ENCODE measurements around the gene ZNF585A. TPM values are rescaled to one million over a fixed set of nuclear protein-coding genes. Genes with fewer than 3 reads are reported as not detected.
"Not testable (repeated sequence)": the region's sequence is repeated elsewhere in the genome, so short reads cannot be mapped to it uniquely, and the experiment has no call there.

Gene ZNF585A
- total RNA-seq, 2 donors from 2014 or later, result 13.8 to 17.5 TPM

GRCh38 chr19:37148214-37148613 is 24.3 kb downstream of the ZNF585A start:
- Mint-ChIP-seq H3K4me3 (no peak overlapping the region), H3K9me3 (peaks cover 19 to 40% of the 10 kb centered on the region in 2 donors)

GRCh38 chr19:37136111-37136510 is 36.4 kb downstream of the ZNF585A start:
- no peaks in the 10 kb centered on the region for H3K27me3 Mint-ChIP-seq (ENCODE audit: low read depth)
- no peak for ATAC-seq (replicated peaks in 1 of 2)
- H3K27ac Mint-ChIP-seq, result no peak overlapping the region
- H3K4me3 Mint-ChIP-seq, result no peak overlapping the region
- H3K36me3 Mint-ChIP-seq (ENCODE audit: insufficient read depth in 2 of 2), result peaks cover 42 to 53% of the 10 kb centered on the region in 2 donors
- H3K4me1 Mint-ChIP-seq (ENCODE audit: low read depth), result no peaks in the 10 kb centered on the region
- peaks cover 31 to 45% of the 10 kb centered on the region in 2 donors for H3K9me3 Mint-ChIP-seq
- DNase-seq, result no peak

More at GRCh38 chr19:37148214-37148613, 24.3 kb downstream of the ZNF585A start:
- DNase-seq, result no peak
- H3K4me1 Mint-ChIP-seq (ENCODE audit: low read depth), result no peaks in the 10 kb centered on the region
- H3K27me3 Mint-ChIP-seq (ENCODE audit: low read depth), result no peaks in the 10 kb centered on the region
- H3K27ac Mint-ChIP-seq, result no peak overlapping the region
- no peak for ATAC-seq (replicated peaks in 1 of 2)
- H3K36me3 Mint-ChIP-seq (ENCODE audit: insufficient read depth in 2 of 2), result peaks cover 35 to 48% of the 10 kb centered on the region in 2 donors

DNA sequence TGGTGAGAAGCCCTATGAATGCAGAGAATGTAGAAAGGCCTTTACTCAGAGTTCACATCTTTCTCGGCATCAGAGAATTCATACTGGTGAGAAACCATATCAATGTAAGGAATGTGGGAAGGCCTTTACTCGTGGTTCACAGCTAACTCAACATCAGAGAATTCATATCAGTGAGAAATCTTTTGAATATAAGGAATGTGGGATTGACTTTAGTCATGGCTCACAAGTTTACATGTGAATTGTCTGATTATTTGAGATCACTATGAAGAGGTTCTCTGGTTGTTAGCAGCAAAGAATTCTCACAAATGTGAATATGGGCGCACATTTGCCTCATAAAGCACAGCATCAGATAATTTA is 43.7 kb downstream of the ZNF585A start:
- H3K9me3 Mint-ChIP-seq, result peaks cover 27 to 47% of the 10 kb centered on the region in 2 donors

DNA sequence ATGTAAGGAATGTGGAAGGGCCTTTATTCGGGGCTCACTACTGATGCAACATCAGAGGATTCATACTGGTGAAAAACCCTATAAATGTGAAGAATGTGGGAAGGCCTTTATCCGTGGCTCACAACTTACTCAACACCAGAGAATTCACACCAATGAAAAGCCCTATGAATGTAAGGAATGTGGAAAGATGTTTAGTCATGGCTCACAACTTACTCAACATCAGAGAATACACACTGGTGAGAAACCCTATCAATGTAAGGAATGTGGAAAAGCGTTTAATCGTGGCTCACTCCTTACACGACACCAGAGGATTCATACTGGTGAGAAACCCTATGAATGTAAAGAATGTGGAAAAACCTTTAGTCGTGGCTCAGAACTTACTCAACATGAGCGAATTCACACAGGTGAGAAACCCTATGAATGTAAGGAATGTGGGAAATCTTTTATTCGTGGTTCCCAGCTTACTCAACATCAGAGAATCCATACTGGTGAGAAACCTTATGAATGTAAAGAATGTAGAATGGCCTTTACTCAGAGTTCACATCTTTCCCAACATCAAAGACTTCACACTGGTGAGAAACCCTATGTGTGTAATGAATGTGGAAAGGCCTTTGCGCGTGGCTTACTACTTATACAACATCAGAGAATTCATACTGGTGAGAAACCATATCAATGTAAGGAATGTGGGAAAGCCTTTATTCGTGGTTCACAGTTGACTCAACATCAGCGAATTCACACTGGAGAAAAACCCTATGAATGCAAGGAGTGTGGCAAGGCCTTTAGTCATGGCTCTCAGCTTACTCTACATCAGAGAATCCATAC is 44.3 kb downstream of the ZNF585A start:
- H3K36me3 Mint-ChIP-seq (ENCODE audit: insufficient read depth in 2 of 2), result peaks cover 50 to 83% of the 10 kb centered on the region in 2 donors
- no peaks in the 10 kb centered on the region for H3K4me1 Mint-ChIP-seq (ENCODE audit: low read depth)
- H3K27ac Mint-ChIP-seq, result no peak overlapping the region
- no peak overlapping the region for H3K4me3 Mint-ChIP-seq
- no peaks in the 10 kb centered on the region for H3K27me3 Mint-ChIP-seq (ENCODE audit: low read depth)
- ATAC-seq (replicated peaks in 1 of 2), result no peak
- peaks cover 25 to 42% of the 10 kb centered on the region in 2 donors for H3K9me3 Mint-ChIP-seq
- DNase-seq, result no peak

More for the DNA sequence above, 43.7 kb downstream of the ZNF585A start:
- DNase-seq (no peak), ATAC-seq (replicated peaks in 1 of 2) (no peak)
- Mint-ChIP-seq H3K4me1 (ENCODE audit: low read depth) (no peaks in the 10 kb centered on the region), H3K36me3 (ENCODE audit: insufficient read depth in 2 of 2) (peaks cover 55 to 81% of the 10 kb centered on the region in 2 donors), H3K27me3 (ENCODE audit: low read depth) (no peaks in the 10 kb centered on the region), H3K4me3 (no peak overlapping the region), H3K27ac (no peak overlapping the region)

- not testable (repeated sequence) for H3K4me3 Mint-ChIP-seq; H3K27me3 Mint-ChIP-seq (ENCODE audit: low read depth); ATAC-seq (replicated peaks in 1 of 2); H3K4me1 Mint-ChIP-seq (ENCODE audit: low read depth); DNase-seq; H3K27ac Mint-ChIP-seq
- H3K36me3 Mint-ChIP-seq (ENCODE audit: insufficient read depth in 2 of 2), result peaks cover 31 to 56% of the 10 kb centered on the region in 2 donors
- H3K9me3 Mint-ChIP-seq, result peaks cover 26 to 38% of the 10 kb centered on the region in 2 donors
Observed at GRCh38 chr19:37122093-37122492, 50.4 kb downstream of the ZNF585A start.

GRCh38 chr19:37114001-37114400 is 58.5 kb downstream of the ZNF585A start:
- Mint-ChIP-seq H3K4me1 (ENCODE audit: low read depth) (no peaks in the 10 kb centered on the region), H3K36me3 (ENCODE audit: insufficient read depth in 2 of 2) (peaks cover 51 to 74% of the 10 kb centered on the region in 2 donors), H3K27ac (no peak overlapping the region), H3K4me3 (no peak overlapping the region), H3K27me3 (ENCODE audit: low read depth) (no peaks in the 10 kb centered on the region), H3K9me3 (peaks cover 30 to 40% of the 10 kb centered on the region in 2 donors)
- ATAC-seq (replicated peaks in 1 of 2) (no peak), DNase-seq (no peak)

DNA sequence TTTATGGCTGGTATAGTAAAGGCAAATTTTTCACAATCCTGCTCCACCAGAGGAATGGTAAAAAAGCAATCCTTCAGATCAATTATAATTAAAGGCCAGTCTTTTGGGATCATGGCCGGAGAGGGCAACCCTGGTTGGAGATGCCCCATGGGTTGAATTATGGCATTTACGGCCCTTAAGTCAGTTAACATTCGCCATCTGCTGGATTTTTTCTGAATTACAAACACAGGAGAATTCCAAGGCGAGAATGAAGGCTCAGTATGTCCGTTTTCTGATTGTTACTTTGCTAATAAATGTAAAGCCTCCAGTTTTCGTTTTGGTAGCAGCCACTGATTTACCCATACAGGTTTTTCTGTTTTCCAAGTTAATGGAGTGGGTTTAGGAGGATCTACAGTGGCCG is 60.7 kb downstream of the ZNF585A start:
- H3K27me3 Mint-ChIP-seq (ENCODE audit: low read depth); H3K27ac Mint-ChIP-seq; H3K4me3 Mint-ChIP-seq; ATAC-seq (replicated peaks in 1 of 2); H3K4me1 Mint-ChIP-seq (ENCODE audit: low read depth); DNase-seq: not testable (repeated sequence)
- peaks cover 25 to 32% of the 10 kb centered on the region in 2 donors for H3K9me3 Mint-ChIP-seq
- peaks cover 57 to 84% of the 10 kb centered on the region in 2 donors for H3K36me3 Mint-ChIP-seq (ENCODE audit: insufficient read depth in 2 of 2)

DNA sequence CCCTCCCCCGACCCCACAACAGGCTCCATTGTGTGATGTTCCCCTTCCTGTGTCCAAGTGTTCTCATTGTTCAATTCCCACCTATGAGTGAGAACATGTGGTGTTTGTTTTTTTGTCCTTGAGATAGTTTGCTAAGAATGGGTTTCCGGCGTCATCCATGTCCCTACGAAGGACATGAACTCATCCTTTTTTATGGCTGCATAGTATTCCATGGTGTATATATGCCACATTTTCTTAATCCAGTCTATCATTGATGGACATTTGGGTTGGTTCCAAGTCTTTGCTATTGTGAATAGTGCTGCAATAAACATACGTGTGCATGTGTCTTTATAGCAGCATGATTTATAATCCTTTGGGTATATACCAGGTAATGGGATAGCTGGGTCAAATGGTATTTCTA is 68.4 kb downstream of the ZNF585A start:
- H3K27me3 Mint-ChIP-seq (ENCODE audit: low read depth); ATAC-seq (replicated peaks in 1 of 2); H3K27ac Mint-ChIP-seq; DNase-seq; H3K4me1 Mint-ChIP-seq (ENCODE audit: low read depth); H3K4me3 Mint-ChIP-seq: not testable (repeated sequence)
- H3K9me3 Mint-ChIP-seq, result peaks cover 20 to 26% of the 10 kb centered on the region in 2 donors
- H3K36me3 Mint-ChIP-seq (ENCODE audit: insufficient read depth in 2 of 2), result peaks cover 61 to 84% of the 10 kb centered on the region in 2 donors

DNA sequence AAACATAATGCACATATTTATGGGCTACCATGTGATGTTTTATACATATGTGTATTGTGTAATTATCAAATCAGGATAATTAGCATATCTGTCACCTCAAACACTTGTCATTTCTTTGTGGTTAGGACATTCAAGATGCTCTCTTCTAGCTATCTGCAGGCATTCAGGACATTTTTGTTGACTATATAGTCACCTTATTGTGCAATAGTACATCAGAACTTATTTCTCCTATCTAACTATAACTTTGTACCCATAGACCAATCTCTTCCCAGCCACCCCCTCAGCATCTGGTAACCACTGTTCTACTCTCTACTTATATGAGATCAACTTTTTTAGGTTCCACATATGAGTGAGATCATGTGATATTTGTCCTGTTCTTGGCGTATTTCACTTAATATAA is 73.9 kb downstream of the ZNF585A start:
- H3K4me1 Mint-ChIP-seq (ENCODE audit: low read depth), result no peaks in the 10 kb centered on the region
- H3K4me3 Mint-ChIP-seq, result no peak overlapping the region
- DNase-seq (no peak), ATAC-seq (replicated peaks in 1 of 2) (no peak)
- H3K27ac Mint-ChIP-seq, result no peak overlapping the region
- H3K9me3 Mint-ChIP-seq, result peaks cover 22 to 32% of the 10 kb centered on the region in 2 donors
- H3K36me3 Mint-ChIP-seq (ENCODE audit: insufficient read depth in 2 of 2), result peaks cover 52 to 77% of the 10 kb centered on the region in 2 donors
- H3K27me3 Mint-ChIP-seq (ENCODE audit: low read depth), result no peaks in the 10 kb centered on the region

GRCh38 chr19:37095859-37096258 is 76.6 kb downstream of the ZNF585A start:
- Mint-ChIP-seq H3K4me3 (no peak overlapping the region), H3K27me3 (ENCODE audit: low read depth) (no peaks in the 10 kb centered on the region), H3K4me1 (ENCODE audit: low read depth) (no peaks in the 10 kb centered on the region), H3K27ac (peak overlapping the region; percentile 38), H3K36me3 (ENCODE audit: insufficient read depth in 2 of 2) (peaks cover 44 to 83% of the 10 kb centered on the region in 2 donors), H3K9me3 (peaks cover 15 to 22% of the 10 kb centered on the region in 2 donors)
- DNase-seq, result no peak
- no peak for ATAC-seq (replicated peaks in 1 of 2)

Other genes starting within 250 kb of the ZNF585A start
- gene ZNF420, start 94.3 kb downstream of the ZNF585A start, total RNA-seq, result 10 to 100 TPM; 10.6 to 12.3 TPM
- 10 to 100 TPM; 13.1 to 17.1 TPM for gene ZNF585B, start 37.8 kb upstream of the ZNF585A start, total RNA-seq
- gene ZNF383, start 45.5 kb upstream of the ZNF585A start, total RNA-seq, result 10 to 100 TPM; 14.3 to 15.1 TPM
- 1 to 10 TPM; 4.2 to 5.3 TPM for gene ZNF527, start 198.4 kb upstream of the ZNF585A start, total RNA-seq

Measured in activated T-cell treated with anti-CD3 and anti-CD28 coated beads, Interleukin-2, amount 50 U/mL, for 72 hours (primary cell).